HL-60 (cell line): ENCODE results near the gene KCNQ1OT1.

ENCODE experiments used
- DNase-seq, 2 experiments: peaks; one replicate each; pipeline ENCODE4 v3.0.0-alpha.2; 2010 to 2020; ENCODE audit warnings: low read depth in 1 of 2, low spot score in 1 of 2
- H3K27ac ChIP-seq: fragments of 250-450 bp; sonication (Bioruptor Pico); replicated peaks from 2 replicates; pipeline ENCODE4 v1.5.1; 2020; ENCODE audit warnings: mild to moderate bottlenecking, moderate library complexity
- H3K27me3 ChIP-seq: fragments of 250-450 bp; sonication (Bioruptor Pico); 2 replicates; pipeline ENCODE4 v1.5.1; 2021; ENCODE audit warnings: mild to moderate bottlenecking, moderate library complexity; ENCODE audit not compliant: insufficient read depth, poor library complexity, severe bottlenecking
- H3K4me3 ChIP-seq: replicated peaks from 2 replicates; pipeline ENCODE4 v1.5.1; 2011; ENCODE audit warnings: mild to moderate bottlenecking, control low read depth, low read length; ENCODE audit not compliant: insufficient read depth
- CTCF ChIP-seq: IDR thresholded peaks from one replicate; pipeline ENCODE4 v1.5.1; 2011; ENCODE audit warnings: low read length, control low read depth, inconsistent platforms; ENCODE audit not compliant: insufficient read depth
- GABPA ChIP-seq: IDR thresholded peaks from 2 replicates; pipeline ENCODE4 v1.6.1; 2012; ENCODE audit warnings: low read depth
- POLR2AphosphoS5 ChIP-seq: IDR thresholded peaks from 2 replicates; pipeline ENCODE4 v1.6.1; 2012; ENCODE audit warnings: low read depth
- REST ChIP-seq: IDR thresholded peaks from 2 replicates; pipeline ENCODE4 v1.6.1; 2012; ENCODE audit warnings: low read depth; ENCODE audit not compliant: insufficient replicate concordance
- SPI1 ChIP-seq: IDR thresholded peaks from 2 replicates; pipeline ENCODE4 v1.6.1; 2012; ENCODE audit warnings: low read depth, mild to moderate bottlenecking, borderline replicate concordance

KCNQ1OT1 gene

GRCh38 chr11:2575591-2576051 is 124.2 kb downstream of the KCNQ1OT1 start:
- H3K27ac ChIP-seq = no peak overlapping the region
- no peak for DNase-seq
- no peaks in the 10 kb centered on the region for H3K27me3 ChIP-seq
- no peak overlapping the region for H3K4me3 ChIP-seq
- no peak for TF ChIP-seq GABPA

- no peak for DNase-seq
Measured at GRCh38 chr11:2574553-2575535, 125.0 kb downstream of the KCNQ1OT1 start.

GRCh38 chr11:2574043-2574552 is 125.7 kb downstream of the KCNQ1OT1 start:
- DNase-seq = no peak
- Histone ChIP-seq H3K27ac (no peak overlapping the region), H3K4me3 (no peak overlapping the region), H3K27me3 (no peaks in the 10 kb centered on the region)
- TF ChIP-seq GABPA (no peak), CTCF (no peak)

More at GRCh38 chr11:2574553-2575535, 125.0 kb downstream of the KCNQ1OT1 start:
- Histone ChIP-seq H3K27ac (no peak overlapping the region), H3K27me3 (no peaks in the 10 kb centered on the region), H3K4me3 (no peak overlapping the region)
- TF ChIP-seq CTCF = no peak
- TF ChIP-seq GABPA = no peak
- TF ChIP-seq REST = no peak
- TF ChIP-seq POLR2AphosphoS5 = no peak
- no peak for TF ChIP-seq SPI1

- H3K27me3 ChIP-seq = no peaks in the 10 kb centered on the region
- no peak overlapping the region for H3K4me3 ChIP-seq
- no peak overlapping the region for H3K27ac ChIP-seq
- DNase-seq = no peak
- TF ChIP-seq SPI1 = no peak
Measured at GRCh38 chr11:2573240-2574042, 126.4 kb downstream of the KCNQ1OT1 start.

- Histone ChIP-seq H3K27ac (no peak overlapping the region), H3K4me3 (no peak overlapping the region), H3K27me3 (no peaks in the 10 kb centered on the region)
- TF ChIP-seq CTCF (no peak), SPI1 (no peak), POLR2AphosphoS5 (no peak)
- DNase-seq = no peak
Measured at GRCh38 chr11:2572491-2573239, 127.1 kb downstream of the KCNQ1OT1 start.
